CMK (cell line): Measurements from ENCODE around the gene CCL4L2.
A peak's percentile ranks its signal among the peaks of the same experiment; 100 is the strongest.
"Not testable (repeated sequence)": the region's sequence is repeated elsewhere in the genome, so short reads cannot be mapped to it uniquely, and the experiment has no call there.

Experiments
- DNase-seq: peaks from one replicate; pipeline ENCODE4 v3.0.0-alpha.2; 2010; ENCODE audit warnings: low read depth

Gene CCL4L2

GRCh38 chr17:36195434-36196130 lies 15.3 kb upstream of the CCL4L2 start:
- DNase-seq = no peak

GRCh38 chr17:36196131-36196486 lies 14.8 kb upstream of the CCL4L2 start:
- no peak for DNase-seq

GRCh38 chr17:36197387-36197703 lies 13.5 kb upstream of the CCL4L2 start:
- DNase-seq = no peak

GRCh38 chr17:36198831-36199465 lies 11.9 kb upstream of the CCL4L2 start:
- no peak for DNase-seq

- DNase-seq = not testable (repeated sequence)
These were observed 9.8 kb upstream of the CCL4L2 start for GRCh38 chr17:36201102-36201501.

GRCh38 chr17:36201506-36201905 lies 9.4 kb upstream of the CCL4L2 start:
- DNase-seq = peak; percentile 70

GRCh38 chr17:36203335-36203734 lies 7.5 kb upstream of the CCL4L2 start:
- DNase-seq = no peak

DNA sequence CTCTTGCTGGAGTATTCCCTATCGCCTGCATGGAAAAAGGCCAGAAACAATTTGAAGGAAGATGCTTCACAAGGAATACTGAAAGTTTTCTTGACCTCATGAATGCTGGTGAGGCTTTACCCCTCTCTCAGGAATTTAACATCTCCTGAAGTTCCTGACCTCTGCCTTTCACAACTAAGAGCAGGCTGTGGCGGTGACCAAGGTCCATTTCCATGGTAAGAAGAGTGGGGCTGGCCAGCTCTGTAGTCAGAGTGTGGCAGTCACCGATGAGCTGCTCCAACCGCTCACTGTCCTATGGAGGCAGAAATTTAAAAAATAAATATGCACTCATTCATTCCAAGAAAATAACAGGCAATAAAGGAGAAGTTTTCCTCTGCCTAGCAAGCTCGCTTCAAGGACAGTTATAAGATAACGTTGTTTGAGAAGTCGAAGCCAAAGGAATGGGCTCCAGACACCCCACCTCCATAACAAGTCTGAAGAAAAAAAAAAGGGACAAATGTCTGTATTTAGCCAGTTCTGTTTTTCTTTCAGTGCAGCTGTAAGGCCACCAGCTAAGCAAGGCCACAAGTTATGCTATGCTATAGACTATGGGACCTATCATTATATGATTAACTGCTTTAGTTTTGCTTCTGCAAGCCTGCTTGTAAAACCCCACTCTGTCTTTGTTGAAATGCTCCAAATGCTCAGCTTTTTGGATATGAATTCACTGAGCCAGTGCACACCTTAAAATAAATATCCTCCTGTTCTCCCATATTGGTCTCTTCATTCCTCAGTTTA lies 6.0 kb upstream of the CCL4L2 start:
- no peak for DNase-seq

GRCh38 chr17:36205637-36206485 lies 5.0 kb upstream of the CCL4L2 start:
- no peak for DNase-seq

DNA sequence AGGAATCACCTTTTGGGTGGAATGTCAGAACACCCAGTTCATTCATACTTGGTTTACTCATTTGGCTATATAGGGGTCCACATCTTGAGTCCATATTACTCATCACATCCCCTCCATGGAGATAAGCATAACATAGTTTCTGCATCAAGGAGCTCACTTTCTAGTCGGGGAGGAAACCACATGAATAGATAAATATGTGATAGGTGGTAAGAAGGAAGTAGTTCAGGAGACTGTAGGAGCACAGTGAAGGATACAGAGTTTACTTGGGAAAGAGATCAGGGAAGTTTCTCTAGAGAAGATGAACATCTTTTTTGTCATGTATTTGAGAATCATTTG lies 4.4 kb upstream of the CCL4L2 start:
- not testable (repeated sequence) for DNase-seq

DNA sequence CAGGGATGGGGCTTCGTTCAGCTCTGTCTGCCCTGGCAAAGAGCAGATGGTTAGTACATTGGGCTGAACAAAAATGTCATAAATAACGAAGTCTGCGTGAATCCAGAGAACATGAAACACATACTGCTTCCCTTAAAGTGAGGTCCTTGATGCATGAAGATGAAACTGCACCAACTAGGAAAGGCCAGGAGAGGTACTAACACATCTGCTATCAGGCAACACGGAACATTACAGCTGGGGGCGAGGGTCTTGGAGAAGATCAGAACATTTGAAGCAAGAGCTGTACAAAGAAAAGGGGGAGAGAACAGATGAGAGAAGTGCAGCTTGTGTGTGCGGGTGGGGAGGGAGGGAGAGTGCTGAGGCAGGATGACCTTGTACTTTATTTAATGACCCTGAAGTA lies 3.5 kb upstream of the CCL4L2 start:
- DNase-seq = not testable (repeated sequence)

DNA sequence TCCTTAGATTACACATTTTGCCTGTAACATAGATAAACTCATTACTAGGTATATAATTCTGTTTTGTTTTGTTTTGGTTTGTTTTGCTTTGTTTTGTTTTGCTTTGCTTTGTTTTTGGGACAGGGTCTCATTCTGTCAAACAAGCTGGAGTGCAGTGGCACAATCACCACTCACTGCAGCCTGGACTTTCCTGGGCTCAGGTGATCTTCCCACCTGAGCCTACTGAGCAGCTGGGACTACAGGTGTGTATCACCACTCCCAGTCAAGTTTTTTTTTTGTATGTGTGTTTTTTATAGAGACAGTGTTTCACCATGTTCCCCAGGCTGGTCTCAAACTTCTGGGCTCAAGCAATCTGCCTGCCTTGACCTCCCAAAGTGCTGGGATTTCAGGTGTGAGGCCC lies 1.3 kb upstream of the CCL4L2 start:
- DNase-seq = no peak

- DNase-seq = not testable (repeated sequence)
These were observed 815 bp downstream of the CCL4L2 start for GRCh38 chr17:36211484-36212271.

DNA sequence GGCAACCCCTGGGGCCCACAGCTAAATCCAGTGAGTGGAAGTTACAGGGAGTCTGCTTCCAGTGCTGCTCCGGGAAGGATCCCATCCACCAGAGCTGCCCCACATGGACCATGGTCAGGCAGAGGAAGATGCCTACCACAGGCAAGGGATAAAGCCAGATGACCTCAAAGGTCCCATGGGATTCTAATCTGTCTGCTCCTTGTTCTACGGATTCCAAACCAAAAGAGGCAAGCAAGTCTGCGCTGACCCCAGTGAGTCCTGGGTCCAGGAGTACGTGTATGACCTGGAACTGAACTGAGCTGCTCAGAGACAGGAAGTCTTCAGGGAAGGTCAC lies 1.4 kb downstream of the CCL4L2 start:
- DNase-seq = no peak

DNA sequence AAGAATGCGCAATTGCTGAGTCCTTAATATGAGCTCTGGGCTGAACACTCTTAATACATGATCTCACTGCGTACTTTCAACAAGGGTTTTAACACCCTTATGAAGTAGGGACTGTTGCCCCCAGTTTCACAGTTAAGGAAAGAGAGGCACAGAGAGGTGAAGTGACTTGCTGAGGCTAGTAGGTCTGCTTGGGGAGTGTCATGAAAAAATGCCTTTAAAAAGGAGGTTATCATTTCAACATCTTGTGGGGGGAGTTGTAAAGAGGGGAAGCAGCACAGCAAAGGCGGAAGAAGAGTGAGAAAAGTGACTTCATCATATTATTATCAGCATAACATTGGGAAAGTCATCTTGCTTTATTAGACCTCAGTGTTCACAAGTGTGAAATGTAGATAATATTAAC lies 2.1 kb downstream of the CCL4L2 start:
- DNase-seq = no peak

DNA sequence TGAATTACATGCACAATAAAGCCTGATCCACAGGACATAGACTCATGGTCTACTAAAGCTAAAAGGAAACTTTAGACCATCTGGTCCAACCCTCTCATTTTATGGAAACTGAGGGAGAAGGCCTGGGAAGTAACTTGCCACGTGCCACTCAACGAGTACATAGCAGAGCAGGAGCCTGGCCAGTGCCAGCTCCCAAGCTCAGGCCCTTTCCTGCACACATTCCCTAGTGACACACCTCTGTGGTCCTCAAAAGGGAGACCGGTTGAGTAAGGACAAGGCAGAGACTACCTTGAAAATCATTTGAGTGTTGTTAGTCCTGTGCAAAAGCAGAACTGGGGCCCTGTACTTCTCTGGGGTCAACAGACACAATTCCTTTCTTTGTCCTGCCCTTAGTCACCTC lies 2.8 kb downstream of the CCL4L2 start:
- no peak for DNase-seq

DNA sequence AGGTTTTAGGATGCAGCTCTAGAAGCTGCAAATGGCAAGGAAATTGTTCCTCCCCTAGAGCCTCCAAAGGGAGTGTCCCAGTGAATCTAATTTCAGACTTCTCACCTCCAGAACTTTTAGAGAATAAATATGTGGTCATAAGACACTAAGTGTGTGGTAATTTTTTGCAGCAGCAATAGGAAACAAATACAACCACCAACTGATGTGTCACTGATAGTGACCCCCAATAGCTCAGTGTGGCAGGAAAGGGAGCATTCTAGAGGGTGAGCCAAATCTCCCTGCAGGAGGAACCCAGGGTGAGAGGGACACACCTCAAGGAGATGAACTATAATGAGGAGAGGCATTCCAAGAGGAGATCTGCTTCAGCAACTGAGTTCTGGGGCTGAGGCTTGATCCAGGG lies 4.1 kb downstream of the CCL4L2 start:
- DNase-seq = no peak

DNA sequence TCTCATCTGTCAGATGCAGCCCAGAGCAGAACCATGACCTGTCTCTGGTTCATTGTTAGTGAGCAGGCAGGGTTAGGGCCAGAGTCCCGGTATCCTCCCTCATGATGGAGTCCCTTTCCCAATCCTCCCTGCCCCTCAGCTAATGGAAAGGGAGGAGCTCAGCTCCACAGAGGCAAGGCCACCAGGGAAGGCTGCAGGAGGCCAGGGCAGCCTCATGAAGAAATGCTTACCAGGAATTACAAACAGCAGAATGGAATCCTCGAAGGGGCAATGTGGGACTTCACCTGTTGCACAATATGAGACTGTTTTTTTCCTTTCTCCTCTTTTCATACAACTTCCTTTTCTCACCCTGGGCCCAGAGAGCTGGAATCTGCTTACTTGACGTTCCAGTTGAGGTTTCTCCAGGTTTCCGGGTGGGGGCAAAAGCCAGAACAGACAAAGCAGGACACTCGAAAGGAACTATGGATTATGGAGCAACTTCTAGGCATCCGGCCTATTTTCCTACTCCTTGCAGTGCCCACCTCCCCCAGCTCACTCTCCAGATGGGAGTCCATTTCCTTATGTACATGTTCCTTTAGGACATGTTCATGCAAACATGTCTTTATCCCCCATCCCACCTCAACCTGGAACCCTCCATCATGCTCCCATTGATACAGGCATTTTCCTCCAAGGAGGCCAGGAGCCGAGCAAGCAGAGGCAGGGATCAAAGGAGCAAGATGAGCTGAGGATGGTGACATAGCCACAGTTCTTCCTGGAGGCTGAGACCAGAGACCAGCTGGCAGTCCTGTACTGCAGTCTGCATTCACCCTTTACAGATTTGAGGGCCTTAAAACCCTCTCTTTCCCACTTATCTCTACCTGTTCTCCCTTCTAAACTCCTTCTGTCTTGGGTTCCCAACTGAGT lies 4.8 kb downstream of the CCL4L2 start:
- not testable (repeated sequence) for DNase-seq

DNA sequence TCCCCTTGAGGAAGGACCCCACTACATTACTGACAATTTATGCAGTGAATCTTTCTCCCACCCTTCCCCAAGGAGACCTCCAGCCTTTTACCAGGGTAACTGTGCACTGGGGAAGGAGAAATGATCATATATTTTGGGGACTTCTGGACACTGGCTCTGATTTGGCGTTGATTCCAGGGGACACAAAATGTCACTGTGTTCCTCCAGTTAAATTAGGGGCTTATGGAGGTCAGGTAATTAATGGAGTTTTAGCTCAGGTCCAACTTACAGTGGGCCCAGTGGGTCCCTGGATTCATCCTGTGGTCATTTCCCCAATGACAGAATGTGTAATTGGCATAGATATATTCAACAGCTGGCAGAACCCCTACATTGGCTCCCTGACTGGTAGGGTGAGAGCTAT lies 8.7 kb downstream of the CCL4L2 start:
- DNase-seq = not testable (repeated sequence)

DNA sequence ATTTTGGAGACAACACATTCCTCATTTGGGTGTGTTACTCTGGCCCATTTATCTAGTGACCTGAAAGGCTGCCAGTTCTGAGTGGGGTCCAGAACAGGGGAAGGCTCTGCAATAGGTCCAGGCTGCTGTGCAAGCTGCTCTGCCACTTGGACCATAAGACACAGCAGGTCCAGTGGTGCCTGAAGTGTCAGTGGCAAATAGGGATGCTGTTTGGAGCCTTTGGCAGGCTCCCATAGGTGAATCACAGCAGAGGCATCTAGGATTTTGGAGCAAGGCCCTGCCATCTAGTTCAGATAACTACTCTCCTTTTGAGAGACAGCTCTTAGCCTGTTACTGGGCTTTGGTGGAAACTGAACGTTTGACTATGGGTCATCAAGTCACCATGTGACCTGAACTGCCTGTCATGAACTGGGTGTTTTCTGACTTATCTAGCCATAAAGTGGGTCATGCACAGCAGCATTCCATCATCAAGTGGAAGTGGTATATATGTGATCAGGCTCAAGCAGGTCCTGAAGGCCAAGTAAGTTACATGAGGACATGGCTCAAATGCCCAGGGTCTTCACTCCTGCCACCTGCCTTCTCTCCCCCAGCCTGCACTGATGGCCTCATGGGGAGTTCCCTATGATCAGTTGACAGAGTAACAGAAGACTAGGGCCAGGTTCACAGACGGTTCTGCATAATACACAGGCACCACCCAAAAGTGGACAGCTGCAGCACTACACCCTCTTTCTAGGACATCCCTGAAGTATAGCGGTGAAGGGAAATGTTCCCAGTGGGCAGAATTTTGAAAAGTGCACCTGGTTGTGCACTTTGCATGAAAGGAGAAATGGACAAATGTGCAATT lies 10.1 kb downstream of the CCL4L2 start:
- not testable (repeated sequence) for DNase-seq
